H1 (cell line): Measurements from ENCODE around the gene SLC4A11. TPM values are rescaled to one million over a fixed set of nuclear protein-coding genes. Genes with fewer than 3 reads are reported as not detected.

ENCODE experiments used
- CTCF ChIA-PET: fragments of 300-600 bp; sonication (Branson Sonifier 250); formaldehyde crosslinking; loops from one replicate; lab custom pipeline; 2021; ENCODE audit not compliant: partially characterized antibody; lab: Charles Lee
- POLR2A ChIA-PET: fragments of 300-600 bp; sonication (Branson Sonifier 250); formaldehyde crosslinking; loops from one replicate; lab custom pipeline; 2021; ENCODE audit warnings: inconsistent platforms; ENCODE audit not compliant: partially characterized antibody; lab: Charles Lee
- DNase-seq, 2 experiments: peaks; one replicate each; pipeline versions ENCODE4 v3.0.0 to v3.0.0-alpha.2; 2010 to 2022; ENCODE audit warnings: low spot score in 2 of 2, low read depth in 1 of 2, mixed read lengths in 1 of 2
- FAIRE-seq: peaks from 2 replicates; lab custom pipeline; 2011; peaks lifted over from hg19 to GRCh38; lab: Jason Lieb, UNC
- H2AFZ ChIP-seq: 2 replicates; pipeline ENCODE4 v1.8.1; 2012; ENCODE audit warnings: low read length, inconsistent platforms
- H2AK5ac ChIP-seq: 2 replicates; pipeline ENCODE4 v1.6.1; 2013; ENCODE audit warnings: low read depth, low read length
- H2BK120ac ChIP-seq: replicated peaks from 2 replicates; pipeline ENCODE3; 2013; ENCODE audit warnings: low read depth, low read length, inconsistent platforms
- H2BK12ac ChIP-seq: 2 replicates; pipeline ENCODE4 v1.6.1; 2013; ENCODE audit warnings: low read depth, low read length
- H2BK15ac ChIP-seq: 2 replicates; pipeline ENCODE4 v1.6.1; 2013; ENCODE audit warnings: low read length
- H2BK20ac ChIP-seq: 2 replicates; pipeline ENCODE4 v1.6.1; 2013; ENCODE audit warnings: low read length
- H2BK5ac ChIP-seq: 2 replicates; pipeline ENCODE4 v1.6.1; 2013; ENCODE audit warnings: low read depth, low read length
- H3K14ac ChIP-seq: 2 replicates; pipeline ENCODE4 v1.6.1; 2013; ENCODE audit warnings: inconsistent platforms; ENCODE audit not compliant: insufficient read length
- H3K18ac ChIP-seq: 2 replicates; pipeline ENCODE4 v1.6.1; 2013; ENCODE audit warnings: low read length; ENCODE audit errors: extremely low read depth
- H3K23ac ChIP-seq: 2 replicates; pipeline ENCODE4 v1.6.1; 2013; ENCODE audit warnings: inconsistent platforms; ENCODE audit not compliant: insufficient read length
- H3K23me2 ChIP-seq: 2 replicates; pipeline ENCODE4 v1.6.1; 2013; ENCODE audit warnings: low read depth, low read length
- H3K27ac ChIP-seq: 2 replicates; pipeline ENCODE4 v1.6.1; 2011; ENCODE audit warnings: low read depth, low read length, inconsistent platforms
- H3K27me3 ChIP-seq, 4 experiments: replicated peaks in 1 of 4; 1 replicate in 1 of 4; 2 replicates in 3 of 4; pipeline versions ENCODE4 v1.6.1 to v1.8.1; 2011 to 2013; ENCODE audit warnings: low read length in 3 of 4, mild to moderate bottlenecking in 3 of 4, inconsistent platforms in 2 of 4, mixed read lengths in 2 of 4, moderate library complexity in 1 of 4; ENCODE audit not compliant: control insufficient read depth in 3 of 4, insufficient read depth in 3 of 4; ENCODE audit errors: extremely low read depth in 1 of 4
- H3K36me3 ChIP-seq, 4 experiments: 2 replicates each; pipeline versions ENCODE4 v1.6.1 to v1.8.1; 2011 to 2013; ENCODE audit warnings: mild to moderate bottlenecking in 4 of 4, low read length in 3 of 4, moderate library complexity in 2 of 4, control low read depth in 1 of 4, inconsistent platforms in 1 of 4; ENCODE audit not compliant: insufficient read depth in 4 of 4, control insufficient read depth in 2 of 4
- H3K4ac ChIP-seq: replicated peaks from 2 replicates; pipeline ENCODE3; 2013; ENCODE audit warnings: low read length, low read depth, mixed read lengths, inconsistent platforms; ENCODE audit not compliant: insufficient read length
- H3K4me1 ChIP-seq, 4 experiments: replicated peaks in 1 of 4; 1 replicate in 1 of 4; 2 replicates in 3 of 4; pipeline versions ENCODE4 v1.6.1 to v1.8.1; 2011 to 2013; ENCODE audit warnings: low read length in 3 of 4, inconsistent platforms in 2 of 4, mixed read lengths in 1 of 4; ENCODE audit not compliant: insufficient read depth in 4 of 4, control insufficient read depth in 3 of 4
- H3K4me2 ChIP-seq, 2 experiments: 2 replicates each; pipeline versions ENCODE4 v1.6.1 to v1.8.1; 2011 to 2013; ENCODE audit warnings: low read depth in 2 of 2, low read length in 2 of 2, control low read depth in 1 of 2, inconsistent platforms in 1 of 2, mild to moderate bottlenecking in 1 of 2; ENCODE audit not compliant: insufficient read depth in 1 of 2
- H3K4me3 ChIP-seq, 4 experiments: fragments of 200-600, 300-600 bp in 1 of 4; sonication (generic), shearing (Covaris generic), sonication (Bioruptor Twin) in 1 of 4; 2 replicates each; pipeline versions ENCODE4 v1.5.1 to v1.8.1; 2011 to 2016; ENCODE audit warnings: low read length in 4 of 4, low read depth in 3 of 4, control low read depth in 2 of 4, inconsistent platforms in 2 of 4, mild to moderate bottlenecking in 2 of 4, mixed read lengths in 1 of 4, moderate library complexity in 1 of 4; ENCODE audit not compliant: insufficient read depth in 2 of 4; ENCODE audit errors: extremely low read depth in 1 of 4
- H3K56ac ChIP-seq: replicated peaks from 2 replicates; pipeline ENCODE3; 2013; ENCODE audit warnings: low read depth, mild to moderate bottlenecking, mixed read lengths, low read length, inconsistent platforms; ENCODE audit not compliant: insufficient read length
- H3K79me1 ChIP-seq: 2 replicates; pipeline ENCODE4 v1.6.1; 2013; ENCODE audit warnings: low read depth, low read length, control low read depth
- H3K79me2 ChIP-seq, 2 experiments: 2 replicates each; pipeline versions ENCODE4 v1.6.1 to v1.8.1; 2012 to 2013; ENCODE audit warnings: low read length in 2 of 2, mild to moderate bottlenecking in 2 of 2, inconsistent platforms in 1 of 2; ENCODE audit not compliant: insufficient read depth in 2 of 2, control insufficient read depth in 1 of 2
- H3K9ac ChIP-seq, 4 experiments: replicated peaks in 1 of 4; 1 replicate in 1 of 4; 2 replicates in 3 of 4; pipeline versions ENCODE4 v1.6.1 to v1.8.1; 2011 to 2013; ENCODE audit warnings: low read depth in 3 of 4, low read length in 3 of 4, control low read depth in 2 of 4, mild to moderate bottlenecking in 2 of 4, moderate library complexity in 2 of 4, inconsistent platforms in 1 of 4; ENCODE audit errors: extremely low read depth in 1 of 4
- H3K9me3 ChIP-seq, 2 experiments: 2 replicates each; pipeline versions ENCODE4 v1.6.1 to v1.8.1; 2012 to 2013; ENCODE audit warnings: mild to moderate bottlenecking in 2 of 2, moderate library complexity in 2 of 2, control low read depth in 1 of 2, inconsistent platforms in 1 of 2, low read depth in 1 of 2, low read length in 1 of 2, mixed read lengths in 1 of 2; ENCODE audit not compliant: insufficient read depth in 2 of 2
- H4K20me1 ChIP-seq, 2 experiments: replicated peaks in 1 of 2; 2 replicates each; pipeline versions ENCODE3 to v1.8.1; 2011 to 2013; ENCODE audit warnings: inconsistent platforms in 2 of 2, low read length in 2 of 2, mild to moderate bottlenecking in 1 of 2; ENCODE audit not compliant: insufficient read depth in 2 of 2, control insufficient read depth in 1 of 2
- H4K5ac ChIP-seq: 2 replicates; pipeline ENCODE4 v1.6.1; 2013; ENCODE audit warnings: low read length, low read depth, mixed read lengths, inconsistent platforms; ENCODE audit not compliant: insufficient read length
- H4K8ac ChIP-seq: 2 replicates; pipeline ENCODE4 v1.8.0; 2013; ENCODE audit warnings: mild to moderate bottlenecking, moderate library complexity, low read length, inconsistent platforms; ENCODE audit not compliant: insufficient read depth; ENCODE audit errors: extremely low read depth
- H4K91ac ChIP-seq: replicated peaks from 2 replicates; pipeline ENCODE3; 2013; ENCODE audit warnings: low read length, mixed read lengths, inconsistent platforms; ENCODE audit not compliant: insufficient read length
- CHD1 ChIP-seq: IDR thresholded peaks from 2 replicates; pipeline ENCODE4 v1.6.1; 2012; ENCODE audit warnings: low read depth, low read length, improper control_type of control experiment
- CHD2 ChIP-seq: IDR thresholded peaks from 2 replicates; pipeline ENCODE4 v1.6.1; 2012; ENCODE audit warnings: low read length, improper control_type of control experiment
- EZH2 ChIP-seq: fragments of 200-600 bp; sonication (generic); IDR thresholded peaks from 2 replicates; pipeline ENCODE4 v1.7.1; 2012; ENCODE audit warnings: low read depth, mild to moderate bottlenecking, moderate library complexity, low read length, inconsistent platforms; ENCODE audit not compliant: severe bottlenecking
- GABPA ChIP-seq: IDR thresholded peaks from 2 replicates; pipeline ENCODE4 v1.6.1; 2011; ENCODE audit warnings: mild to moderate bottlenecking, low read length, moderate library complexity, borderline replicate concordance; ENCODE audit not compliant: insufficient read depth
- KDM4A ChIP-seq: IDR thresholded peaks from one replicate; pipeline ENCODE4 v1.7.1; 2012; ENCODE audit warnings: low read depth, mild to moderate bottlenecking, moderate library complexity, low read length, inconsistent platforms; ENCODE audit not compliant: severe bottlenecking
- NRF1 ChIP-seq: IDR thresholded peaks from 2 replicates; pipeline ENCODE4 v1.6.1; 2011; ENCODE audit warnings: mild to moderate bottlenecking, low read depth, low read length, improper control_type of control experiment
- RBBP5 ChIP-seq: IDR thresholded peaks from 2 replicates; pipeline ENCODE4 v1.7.1; 2012; ENCODE audit warnings: low read depth, mild to moderate bottlenecking, inconsistent platforms, low read length, moderate library complexity, borderline replicate concordance
- RFX5 ChIP-seq: IDR thresholded peaks from 2 replicates; pipeline ENCODE4 v1.6.1; 2011; ENCODE audit warnings: low read depth, low read length, improper control_type of control experiment, borderline replicate concordance
- SP1 ChIP-seq: IDR thresholded peaks from 2 replicates; pipeline ENCODE4 v1.6.1; 2011; ENCODE audit warnings: low read depth, low read length
- SP4 ChIP-seq: IDR thresholded peaks from 2 replicates; pipeline ENCODE4 v1.6.1; 2012; ENCODE audit warnings: low read length, inconsistent platforms
- SRF ChIP-seq: IDR thresholded peaks from 2 replicates; pipeline ENCODE4 v1.6.1; 2011; ENCODE audit warnings: mild to moderate bottlenecking, low read depth, low read length, moderate library complexity
- SUZ12 ChIP-seq: fragments of 200-600 bp; sonication (generic); IDR thresholded peaks from 2 replicates; pipeline ENCODE4 v1.6.1; 2012; ENCODE audit warnings: mild to moderate bottlenecking, inconsistent platforms, low read length, moderate library complexity, mixed read lengths
- YY1 ChIP-seq: IDR thresholded peaks from 2 replicates; pipeline ENCODE4 v1.6.1; 2011; ENCODE audit warnings: low read depth, mild to moderate bottlenecking, low read length
- WGBS, 2 experiments: shearing (Covaris generic) in 1 of 2; methylation state at CpG; one replicate each; pipeline versions ENCODE4 v1.1.6 to v1.1.7; 2013 to 2015; ENCODE audit warnings: low lambda C conversion rate in 2 of 2, mixed read lengths in 2 of 2, inconsistent platforms in 1 of 2, low coverage in 1 of 2, missing lambda C conversion rate in 1 of 2; ENCODE audit not compliant: insufficient replicate concordance in 2 of 2, insufficient coverage in 1 of 2, insufficient read length in 1 of 2; ENCODE audit errors: extremely low coverage in 1 of 2, missing lambda C conversion rate in 1 of 2; 5-methylcytosine and 5-hydroxymethylcytosine counted together
- polyA plus RNA-seq, 7 experiments: library from polyadenylated mRNA; depleted of rRNA in 3 of 7; stranded (reverse) in 5 of 7; unstranded in 2 of 7; fragments of >200 nt in 5 of 7; fragments of 200-250 nt in 2 of 7; gene quantifications; 1 replicate in 5 of 7; 2 replicates in 1 of 7; 4 replicates in 1 of 7; pipeline versions ENCODE4 v1.2.1 to v1.2.3, GENCODE V29; 2011 to 2013; ENCODE audit warnings: missing spikeins in 2 of 7, mixed read lengths in 2 of 7
- total RNA-seq: library from RNA; stranded (reverse); fragmentation: NEBNext Ultra II Directional; extraction: Animal tissue kit (Norgen Biotek cat#: 25700); gene quantifications from 2 replicates; pipeline ENCODE4 v1.2.1, GENCODE V29; 2021

Gene SLC4A11
- total and polyA plus RNA-seq, 2 of the 8 experiments (the other 6 are each of a cell fraction or from before 2014, with no cell fraction given), result 11.9 to 32.3 TPM

GRCh38 chr20:3275064-3275935 lies 36.3 kb upstream of the SLC4A11 start:
- no peak overlapping the region for H3K4me3 ChIP-seq
- no peak overlapping the region for H3K9ac ChIP-seq
- no peak overlapping the region for H2BK20ac ChIP-seq
- no peak overlapping the region for H3K56ac ChIP-seq
- FAIRE-seq (no peak), DNase-seq (no peak)
- 87% methylated on average over 5 of the region's 5 CpGs; no CpG with 5 or more reads in 1 of the 2 experiments for WGBS, 2 experiments
- no peak overlapping the region for H3K14ac ChIP-seq
- H3K36me3 ChIP-seq, result no peaks in the 10 kb centered on the region; a peak in 1 of 8 replicates
- H3K79me1 ChIP-seq, result no peaks in the 10 kb centered on the region
- H2AK5ac ChIP-seq, result no peak overlapping the region
- H3K27ac ChIP-seq, result no peak overlapping the region
- no peak overlapping the region for H2AFZ ChIP-seq
- no peaks in the 10 kb centered on the region for H3K23me2 ChIP-seq
- no peaks in the 10 kb centered on the region for H3K4me1 ChIP-seq
- no peak overlapping the region for H3K4me2 ChIP-seq
- H2BK120ac ChIP-seq, result no peak overlapping the region
- no peak overlapping the region for H3K4ac ChIP-seq
- no peak overlapping the region for H4K8ac ChIP-seq
- H3K79me2 ChIP-seq, result no peaks in the 10 kb centered on the region
- no peak overlapping the region for H3K23ac ChIP-seq
- ChIA-PET POLR2A (no interaction called here), CTCF (interaction anchor here (1.0 to 9.5 kb wide), 15 partner anchors 9 to 85 kb away, joined by 3 to 111 read pairs (median 5); no protein-coding TSS in a partner anchor)
- H3K27me3 ChIP-seq, result no peaks in the 10 kb centered on the region
- no peak overlapping the region for H2BK5ac ChIP-seq
- no peaks in the 10 kb centered on the region for H4K20me1 ChIP-seq
- H2BK12ac ChIP-seq, result no peak overlapping the region
- H3K9me3 ChIP-seq, result no peaks in the 10 kb centered on the region
- no peak overlapping the region for H3K18ac ChIP-seq
- no peak overlapping the region for H4K5ac ChIP-seq
- H2BK15ac ChIP-seq, result no peak overlapping the region
- H4K91ac ChIP-seq, result no peak overlapping the region
- TF ChIP-seq GABPA (no peak), CHD2 (no peak), YY1 (no peak), RBBP5 (no peak), EZH2 (no peak), SP1 (no peak), RFX5 (no peak), CHD1 (no peak), SUZ12 (no peak), SP4 (no peak), SRF (no peak), NRF1 (no peak), KDM4A (no peak)
